GM23338 (cell line): Measurements from ENCODE around the gene RAB5B. TPM values are rescaled to one million over a fixed set of nuclear protein-coding genes. Genes with fewer than 3 reads are reported as not detected.

Source experiments
- ATAC-seq: fragments of 200-7000 bp; cut with Tn5 transposase; 3 replicates; pipeline ENCODE4 v1.9.1; 2020
- DNase-seq: peaks from one replicate; pipeline ENCODE4 v3.0.0-alpha.2; 2015; ENCODE audit warnings: low spot score
- H2AFZ ChIP-seq: fragments of 200-600 bp; sonication (generic); 2 replicates; pipeline ENCODE4 v1.8.0; 2016; ENCODE audit warnings: antibody characterized with exemption, mild to moderate bottlenecking, moderate library complexity
- H3F3A ChIP-seq: fragments of 200-600 bp; sonication (generic); replicated peaks from 2 replicates; pipeline ENCODE4 v1.8.0; 2017; ENCODE audit warnings: antibody characterized with exemption, mixed run types, low read depth
- H3K27ac ChIP-seq: fragments of 200-600 bp; sonication (generic); 2 replicates; pipeline ENCODE4 v1.6.1; 2016; ENCODE audit warnings: low read depth
- H3K27me3 ChIP-seq: fragments of 200-600 bp; sonication (generic); 2 replicates; pipeline ENCODE4 v1.8.0; 2016; ENCODE audit warnings: mild to moderate bottlenecking, mixed run types, moderate library complexity; ENCODE audit not compliant: insufficient read depth
- H3K36me3 ChIP-seq: fragments of 200-600 bp; sonication (generic); 2 replicates; pipeline ENCODE4 v1.8.0; 2016; ENCODE audit warnings: mild to moderate bottlenecking; ENCODE audit not compliant: insufficient read depth
- H3K4me1 ChIP-seq: fragments of 200-600 bp; sonication (generic); 2 replicates; pipeline ENCODE4 v1.8.0; 2016; ENCODE audit warnings: mild to moderate bottlenecking, moderate library complexity; ENCODE audit not compliant: insufficient read depth
- H3K4me2 ChIP-seq: fragments of 200-600 bp; sonication (generic); 2 replicates; pipeline ENCODE4 v1.7.1; 2017; ENCODE audit warnings: mixed run types
- H3K4me3 ChIP-seq: fragments of 200-600 bp; sonication (generic); 2 replicates; pipeline ENCODE4 v1.6.1; 2016; ENCODE audit warnings: mixed run types
- H3K79me2 ChIP-seq: fragments of 200-600 bp; sonication (generic); replicated peaks from 2 replicates; pipeline ENCODE4 v1.8.0; 2017; ENCODE audit warnings: mild to moderate bottlenecking; ENCODE audit not compliant: insufficient read depth
- H3K9me2 ChIP-seq: fragments of 200-600 bp; sonication (generic); 2 replicates; pipeline ENCODE4 v1.8.0; 2017; ENCODE audit not compliant: insufficient read depth
- H4K20me1 ChIP-seq: fragments of 200-600 bp; sonication (generic); replicated peaks from 2 replicates; pipeline ENCODE4 v1.8.0; 2017; ENCODE audit warnings: mild to moderate bottlenecking; ENCODE audit not compliant: insufficient read depth
- H3K27ac Mint-ChIP-seq: 2 replicates; pipeline ENCODE4 v1.8.0; 2020; ENCODE audit warnings: inconsistent platforms, mild to moderate bottlenecking, moderate library complexity, mixed read lengths
- H3K27me3 Mint-ChIP-seq: 3 replicates; pipeline ENCODE4 v1.8.0; 2022; ENCODE audit warnings: low read depth, mild to moderate bottlenecking, moderate library complexity, mixed read lengths, inconsistent platforms; ENCODE audit not compliant: insufficient read depth, poor library complexity
- H3K36me3 Mint-ChIP-seq: 3 replicates; pipeline ENCODE4 v1.8.0; 2021; ENCODE audit warnings: low read depth, mild to moderate bottlenecking, inconsistent platforms, moderate library complexity, mixed read lengths
- H3K4me1 Mint-ChIP-seq: 3 replicates; pipeline ENCODE4 v1.8.0; 2020; ENCODE audit warnings: mild to moderate bottlenecking, inconsistent platforms, mixed read lengths
- H3K4me3 Mint-ChIP-seq: 3 replicates; pipeline ENCODE4 v1.8.0; 2021; ENCODE audit warnings: moderate library complexity, mild to moderate bottlenecking, inconsistent platforms, mixed read lengths
- H3K9me3 Mint-ChIP-seq: 3 replicates; pipeline ENCODE4 v1.8.0; 2020; ENCODE audit warnings: moderate library complexity, mild to moderate bottlenecking, inconsistent platforms, mixed read lengths
- EZH2 ChIP-seq: fragments of 200-600 bp; sonication (generic); IDR thresholded peaks from one replicate; pipeline ENCODE4 v1.8.0; 2017; ENCODE audit warnings: antibody characterized with exemption, mild to moderate bottlenecking, low read depth; ENCODE audit not compliant: unreplicated experiment
- JUNB ChIP-seq: IDR thresholded peaks from one replicate; pipeline ENCODE4 v1.6.1; 2016; ENCODE audit warnings: antibody characterized with exemption; ENCODE audit not compliant: unreplicated experiment
- NANOG ChIP-seq: IDR thresholded peaks from 2 replicates; pipeline ENCODE4 v1.6.1; 2016; ENCODE audit warnings: antibody characterized with exemption, borderline replicate concordance
- STAT1 ChIP-seq: IDR thresholded peaks from one replicate; pipeline ENCODE4 v1.6.1; 2016; ENCODE audit warnings: antibody characterized with exemption; ENCODE audit not compliant: unreplicated experiment
- polyA plus RNA-seq: library from polyadenylated mRNA; unstranded; fragments of >200 nt; fragmentation: Nextera tagmentation; extraction: Ambion mirVana; gene quantifications from 2 replicates; pipeline ENCODE4 v1.2.1, GENCODE V29; 2016
- total RNA-seq: library from RNA; depleted of rRNA; stranded (reverse); fragments of >200 nt; shearing (Covaris generic); gene quantifications from 2 replicates; pipeline ENCODE4 v1.2.3, GENCODE V29; 2014
- TF ChIP-seq, protein P1 (sequence below): fragments of 250-450 bp; sonication (Bioruptor Pico); IDR thresholded peaks from 2 replicates; pipeline ENCODE4 v1.5.0; 2020; ENCODE audit warnings: mild to moderate bottlenecking, moderate library complexity
- TF ChIP-seq, protein P2 (sequence below): IDR thresholded peaks from 2 replicates; pipeline ENCODE4 v1.6.1; 2016; ENCODE audit warnings: antibody characterized with exemption
- TF ChIP-seq, protein P3 (sequence below), 2 experiments: fragments of 200-600 bp in 1 of 2; sonication (generic) in 1 of 2; conservative IDR thresholded peaks; 2 replicates each; pipeline versions ENCODE4 v1.5.1 to v1.6.1; 2016 to 2017; ENCODE audit warnings: antibody characterized with exemption in 2 of 2, low read depth in 2 of 2, mild to moderate bottlenecking in 2 of 2, moderate library complexity in 1 of 2

Gene RAB5B
- total and polyA plus RNA-seq, 2 experiments from 2014 or later, result 19.7 to 46.5 TPM

DNA sequence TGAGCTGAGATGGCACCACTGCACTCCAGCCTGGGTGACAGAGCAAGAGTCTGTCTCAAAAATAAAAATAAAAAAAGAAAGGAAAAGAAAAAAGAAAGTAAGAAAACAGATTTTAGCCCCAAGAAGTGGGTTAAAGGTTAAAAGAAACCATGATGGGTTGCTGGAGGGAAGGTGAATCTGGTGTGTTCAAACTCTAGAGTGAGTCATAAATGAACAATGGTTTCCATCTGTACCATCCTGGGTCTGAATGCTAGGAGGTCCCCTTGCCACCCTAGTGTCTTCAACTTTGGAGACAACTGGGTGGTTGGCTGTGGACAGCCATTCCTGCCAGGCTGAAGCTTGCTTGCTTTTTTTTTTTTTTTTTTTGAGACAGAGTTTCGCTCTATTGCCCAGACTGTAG is 66.3 kb downstream of the RAB5B start (continued):
- TF ChIP-seq, protein P1, sequence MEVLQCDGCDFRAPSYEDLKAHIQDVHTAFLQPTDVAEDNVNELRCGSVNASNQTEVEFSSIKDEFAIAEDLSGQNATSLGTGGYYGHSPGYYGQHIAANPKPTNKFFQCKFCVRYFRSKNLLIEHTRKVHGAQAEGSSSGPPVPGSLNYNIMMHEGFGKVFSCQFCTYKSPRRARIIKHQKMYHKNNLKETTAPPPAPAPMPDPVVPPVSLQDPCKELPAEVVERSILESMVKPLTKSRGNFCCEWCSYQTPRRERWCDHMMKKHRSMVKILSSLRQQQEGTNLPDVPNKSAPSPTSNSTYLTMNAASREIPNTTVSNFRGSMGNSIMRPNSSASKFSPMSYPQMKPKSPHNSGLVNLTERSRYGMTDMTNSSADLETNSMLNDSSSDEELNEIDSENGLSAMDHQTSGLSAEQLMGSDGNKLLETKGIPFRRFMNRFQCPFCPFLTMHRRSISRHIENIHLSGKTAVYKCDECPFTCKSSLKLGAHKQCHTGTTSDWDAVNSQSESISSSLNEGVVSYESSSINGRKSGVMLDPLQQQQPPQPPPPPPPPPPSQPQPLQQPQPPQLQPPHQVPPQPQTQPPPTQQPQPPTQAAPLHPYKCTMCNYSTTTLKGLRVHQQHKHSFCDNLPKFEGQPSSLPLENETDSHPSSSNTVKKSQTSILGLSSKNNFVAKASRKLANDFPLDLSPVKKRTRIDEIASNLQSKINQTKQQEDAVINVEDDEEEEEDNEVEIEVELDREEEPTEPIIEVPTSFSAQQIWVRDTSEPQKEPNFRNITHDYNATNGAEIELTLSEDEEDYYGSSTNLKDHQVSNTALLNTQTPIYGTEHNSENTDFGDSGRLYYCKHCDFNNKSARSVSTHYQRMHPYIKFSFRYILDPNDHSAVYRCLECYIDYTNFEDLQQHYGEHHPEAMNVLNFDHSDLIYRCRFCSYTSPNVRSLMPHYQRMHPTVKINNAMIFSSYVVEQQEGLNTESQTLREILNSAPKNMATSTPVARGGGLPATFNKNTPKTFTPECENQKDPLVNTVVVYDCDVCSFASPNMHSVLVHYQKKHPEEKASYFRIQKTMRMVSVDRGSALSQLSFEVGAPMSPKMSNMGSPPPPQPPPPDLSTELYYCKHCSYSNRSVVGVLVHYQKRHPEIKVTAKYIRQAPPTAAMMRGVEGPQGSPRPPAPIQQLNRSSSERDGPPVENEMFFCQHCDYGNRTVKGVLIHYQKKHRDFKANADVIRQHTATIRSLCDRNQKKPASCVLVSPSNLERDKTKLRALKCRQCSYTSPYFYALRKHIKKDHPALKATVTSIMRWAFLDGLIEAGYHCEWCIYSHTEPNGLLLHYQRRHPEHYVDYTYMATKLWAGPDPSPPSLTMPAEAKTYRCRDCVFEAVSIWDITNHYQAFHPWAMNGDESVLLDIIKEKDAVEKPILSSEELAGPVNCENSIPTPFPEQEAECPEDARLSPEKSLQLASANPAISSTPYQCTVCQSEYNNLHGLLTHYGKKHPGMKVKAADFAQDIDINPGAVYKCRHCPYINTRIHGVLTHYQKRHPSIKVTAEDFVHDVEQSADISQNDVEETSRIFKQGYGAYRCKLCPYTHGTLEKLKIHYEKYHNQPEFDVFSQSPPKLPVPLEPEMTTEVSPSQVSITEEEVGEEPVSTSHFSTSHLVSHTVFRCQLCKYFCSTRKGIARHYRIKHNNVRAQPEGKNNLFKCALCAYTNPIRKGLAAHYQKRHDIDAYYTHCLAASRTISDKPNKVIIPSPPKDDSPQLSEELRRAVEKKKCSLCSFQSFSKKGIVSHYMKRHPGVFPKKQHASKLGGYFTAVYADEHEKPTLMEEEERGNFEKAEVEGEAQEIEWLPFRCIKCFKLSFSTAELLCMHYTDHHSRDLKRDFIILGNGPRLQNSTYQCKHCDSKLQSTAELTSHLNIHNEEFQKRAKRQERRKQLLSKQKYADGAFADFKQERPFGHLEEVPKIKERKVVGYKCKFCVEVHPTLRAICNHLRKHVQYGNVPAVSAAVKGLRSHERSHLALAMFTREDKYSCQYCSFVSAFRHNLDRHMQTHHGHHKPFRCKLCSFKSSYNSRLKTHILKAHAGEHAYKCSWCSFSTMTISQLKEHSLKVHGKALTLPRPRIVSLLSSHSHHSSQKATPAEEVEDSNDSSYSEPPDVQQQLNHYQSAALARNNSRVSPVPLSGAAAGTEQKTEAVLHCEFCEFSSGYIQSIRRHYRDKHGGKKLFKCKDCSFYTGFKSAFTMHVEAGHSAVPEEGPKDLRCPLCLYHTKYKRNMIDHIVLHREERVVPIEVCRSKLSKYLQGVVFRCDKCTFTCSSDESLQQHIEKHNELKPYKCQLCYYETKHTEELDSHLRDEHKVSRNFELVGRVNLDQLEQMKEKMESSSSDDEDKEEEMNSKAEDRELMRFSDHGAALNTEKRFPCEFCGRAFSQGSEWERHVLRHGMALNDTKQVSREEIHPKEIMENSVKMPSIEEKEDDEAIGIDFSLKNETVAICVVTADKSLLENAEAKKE (CRISPR knock-in tag), result no peak
- TF ChIP-seq EZH2 (no peak), NANOG (no peak)
- TF ChIP-seq, protein P2, sequence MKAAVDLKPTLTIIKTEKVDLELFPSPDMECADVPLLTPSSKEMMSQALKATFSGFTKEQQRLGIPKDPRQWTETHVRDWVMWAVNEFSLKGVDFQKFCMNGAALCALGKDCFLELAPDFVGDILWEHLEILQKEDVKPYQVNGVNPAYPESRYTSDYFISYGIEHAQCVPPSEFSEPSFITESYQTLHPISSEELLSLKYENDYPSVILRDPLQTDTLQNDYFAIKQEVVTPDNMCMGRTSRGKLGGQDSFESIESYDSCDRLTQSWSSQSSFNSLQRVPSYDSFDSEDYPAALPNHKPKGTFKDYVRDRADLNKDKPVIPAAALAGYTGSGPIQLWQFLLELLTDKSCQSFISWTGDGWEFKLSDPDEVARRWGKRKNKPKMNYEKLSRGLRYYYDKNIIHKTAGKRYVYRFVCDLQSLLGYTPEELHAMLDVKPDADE, result no peak

DNA sequence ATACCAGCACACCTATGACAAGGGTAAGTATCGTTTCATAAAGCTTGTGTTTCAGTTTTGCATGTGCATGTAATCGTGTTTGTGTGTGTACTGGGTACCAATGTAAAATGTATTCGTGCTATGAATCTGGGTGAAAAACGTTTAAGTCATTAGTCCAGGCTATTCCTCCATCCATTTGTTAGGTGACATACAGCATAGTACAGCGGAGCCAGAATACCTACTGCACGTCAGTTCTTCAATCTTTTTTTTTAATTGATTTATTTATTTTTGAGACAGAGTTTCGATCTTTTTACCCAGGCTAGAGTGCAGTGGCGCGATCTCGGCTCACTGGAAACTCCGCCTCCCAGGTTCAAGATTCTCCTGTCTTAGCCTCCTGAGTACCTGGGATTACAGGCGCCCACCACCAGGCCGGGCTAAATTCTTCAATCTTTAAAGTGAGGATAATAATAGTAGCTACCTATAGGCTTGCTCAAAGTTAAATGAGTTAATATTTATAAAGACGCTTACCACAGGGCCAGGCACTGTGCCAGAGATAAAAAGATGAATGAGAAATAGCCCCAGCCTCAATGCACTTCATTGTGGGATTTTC is 67.2 kb downstream of the RAB5B start:
- H2AFZ ChIP-seq, result peak overlapping the region; percentile 44; the same call in 1 of the 2 replicates
- DNase-seq, result peak; percentile 64

More for the DNA sequence above, 67.2 kb downstream of the RAB5B start:
- H4K20me1 ChIP-seq, result peaks cover 19% of the 10 kb centered on the region
- Mint-ChIP-seq H3K9me3 (no peaks in the 10 kb centered on the region; the same call in 1 of the 3 replicates), H3K27ac (peak overlapping the region; percentile 98), H3K27me3 (peaks cover 7% of the 10 kb centered on the region), H3K4me1 (peaks cover 43% of the 10 kb centered on the region), H3K36me3 (peaks cover 41% of the 10 kb centered on the region), H3K4me3 (peak overlapping the region; percentile 95)
- peak overlapping the region; percentile 97 for H3K27ac ChIP-seq
- peak overlapping the region; percentile 78 for H3K4me2 ChIP-seq
- TF ChIP-seq, protein P3, sequence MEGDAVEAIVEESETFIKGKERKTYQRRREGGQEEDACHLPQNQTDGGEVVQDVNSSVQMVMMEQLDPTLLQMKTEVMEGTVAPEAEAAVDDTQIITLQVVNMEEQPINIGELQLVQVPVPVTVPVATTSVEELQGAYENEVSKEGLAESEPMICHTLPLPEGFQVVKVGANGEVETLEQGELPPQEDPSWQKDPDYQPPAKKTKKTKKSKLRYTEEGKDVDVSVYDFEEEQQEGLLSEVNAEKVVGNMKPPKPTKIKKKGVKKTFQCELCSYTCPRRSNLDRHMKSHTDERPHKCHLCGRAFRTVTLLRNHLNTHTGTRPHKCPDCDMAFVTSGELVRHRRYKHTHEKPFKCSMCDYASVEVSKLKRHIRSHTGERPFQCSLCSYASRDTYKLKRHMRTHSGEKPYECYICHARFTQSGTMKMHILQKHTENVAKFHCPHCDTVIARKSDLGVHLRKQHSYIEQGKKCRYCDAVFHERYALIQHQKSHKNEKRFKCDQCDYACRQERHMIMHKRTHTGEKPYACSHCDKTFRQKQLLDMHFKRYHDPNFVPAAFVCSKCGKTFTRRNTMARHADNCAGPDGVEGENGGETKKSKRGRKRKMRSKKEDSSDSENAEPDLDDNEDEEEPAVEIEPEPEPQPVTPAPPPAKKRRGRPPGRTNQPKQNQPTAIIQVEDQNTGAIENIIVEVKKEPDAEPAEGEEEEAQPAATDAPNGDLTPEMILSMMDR (conservative IDR thresholded peaks at IDR 0.05; ENCODE audit: low read depth in 2 of 2), result peak in 1 of 2 experiments; percentile 46; a peak in 2 of 4 replicates
- TF ChIP-seq STAT1 (no peak), JUNB (no peak)
- H3K4me3 ChIP-seq, result peak overlapping the region; percentile 53
- peaks cover 28% of the 10 kb centered on the region for H3K4me1 ChIP-seq
- H3K9me2 ChIP-seq, result no peaks in the 10 kb centered on the region
- H3K36me3 ChIP-seq, result peaks cover 23% of the 10 kb centered on the region
- peaks cover 44% of the 10 kb centered on the region for H3F3A ChIP-seq
- no peaks in the 10 kb centered on the region for H3K27me3 ChIP-seq
- H3K79me2 ChIP-seq, result peaks cover 21% of the 10 kb centered on the region
- peak; percentile 48 for ATAC-seq
